MM.1S (cell line): ENCODE measurements around the gene VAMP3.

ENCODE experiments used
- DNase-seq: peaks from one replicate; pipeline ENCODE4 v3.0.0-alpha.2; 2015
- H2AFZ ChIP-seq: fragments of 300-600 bp; sonication (generic); 2 replicates; pipeline ENCODE4 v1.6.0; 2016; ENCODE audit warnings: antibody characterized with exemption, low read length
- H3F3A ChIP-seq: fragments of 300-600 bp; sonication (generic); 2 replicates; pipeline ENCODE4 v1.6.1; 2016; ENCODE audit warnings: mild to moderate bottlenecking, antibody characterized with exemption, low read length, moderate library complexity, mixed read lengths; ENCODE audit not compliant: insufficient read depth
- H3K27ac ChIP-seq: fragments of 300-600 bp; sonication (generic); 2 replicates; pipeline ENCODE4 v1.5.1; 2016; ENCODE audit warnings: mild to moderate bottlenecking, low read length
- H3K27me3 ChIP-seq: fragments of 300-600 bp; sonication (generic); replicated peaks from 2 replicates; pipeline ENCODE4 v1.6.0; 2016; ENCODE audit warnings: low read length; ENCODE audit not compliant: insufficient read depth
- H3K36me3 ChIP-seq: fragments of 300-600 bp; sonication (generic); replicated peaks from 2 replicates; pipeline ENCODE4 v1.6.1; 2016; ENCODE audit warnings: mild to moderate bottlenecking, low read length, mixed read lengths; ENCODE audit not compliant: insufficient read depth
- H3K4me1 ChIP-seq: fragments of 300-600 bp; sonication (generic); 2 replicates; pipeline ENCODE4 v1.6.1; 2016; ENCODE audit warnings: low read length, mixed read lengths
- H3K4me2 ChIP-seq: fragments of 300-600 bp; sonication (generic); 2 replicates; pipeline ENCODE4 v1.6.0; 2016; ENCODE audit warnings: low read depth, low read length
- H3K4me3 ChIP-seq: fragments of 300-600 bp; sonication (generic); 2 replicates; pipeline ENCODE4 v1.5.1; 2016; ENCODE audit warnings: low read length, mixed read lengths
- H3K79me2 ChIP-seq: fragments of 300-600 bp; sonication (generic); 2 replicates; pipeline ENCODE4 v1.6.1; 2016; ENCODE audit warnings: mixed run types, low read length, mixed read lengths
- H3K9ac ChIP-seq: fragments of 300-600 bp; sonication (generic); 2 replicates; pipeline ENCODE4 v1.6.1; 2016; ENCODE audit warnings: low read length, mixed read lengths
- H3K9me2 ChIP-seq: fragments of 300-600 bp; sonication (generic); replicated peaks from 2 replicates; pipeline ENCODE4 v1.6.1; 2016; ENCODE audit warnings: mild to moderate bottlenecking, low read length, mixed read lengths; ENCODE audit not compliant: insufficient read depth
- H3K9me3 ChIP-seq: fragments of 300-600 bp; sonication (generic); replicated peaks from 2 replicates; pipeline ENCODE4 v1.6.1; 2016; ENCODE audit warnings: mild to moderate bottlenecking, low read length, mixed read lengths; ENCODE audit not compliant: insufficient read depth
- H4K20me1 ChIP-seq: fragments of 300-600 bp; sonication (generic); 2 replicates; pipeline ENCODE4 v1.6.1; 2016; ENCODE audit warnings: mild to moderate bottlenecking, low read length, moderate library complexity, mixed read lengths; ENCODE audit not compliant: insufficient read depth
- EZH2 ChIP-seq: fragments of 300-600 bp; sonication (generic); optimal IDR thresholded peaks from 2 replicates; pipeline ENCODE3; 2017; ENCODE audit warnings: low read depth, mild to moderate bottlenecking, antibody characterized with exemption, low read length, mixed read lengths
- EZH2phosphoT487 ChIP-seq: fragments of 300-600 bp; sonication (generic); IDR thresholded peaks from 2 replicates; pipeline ENCODE4 v1.6.1; 2018; ENCODE audit warnings: antibody characterized with exemption, low read length
- TF ChIP-seq, protein P1 (sequence below): fragments of 300-600 bp; sonication (generic); IDR thresholded peaks from 2 replicates; pipeline ENCODE4 v1.5.1; 2016; ENCODE audit warnings: antibody characterized with exemption, low read length, mixed read lengths

VAMP3 gene, protein sequence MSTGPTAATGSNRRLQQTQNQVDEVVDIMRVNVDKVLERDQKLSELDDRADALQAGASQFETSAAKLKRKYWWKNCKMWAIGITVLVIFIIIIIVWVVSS

DNA sequence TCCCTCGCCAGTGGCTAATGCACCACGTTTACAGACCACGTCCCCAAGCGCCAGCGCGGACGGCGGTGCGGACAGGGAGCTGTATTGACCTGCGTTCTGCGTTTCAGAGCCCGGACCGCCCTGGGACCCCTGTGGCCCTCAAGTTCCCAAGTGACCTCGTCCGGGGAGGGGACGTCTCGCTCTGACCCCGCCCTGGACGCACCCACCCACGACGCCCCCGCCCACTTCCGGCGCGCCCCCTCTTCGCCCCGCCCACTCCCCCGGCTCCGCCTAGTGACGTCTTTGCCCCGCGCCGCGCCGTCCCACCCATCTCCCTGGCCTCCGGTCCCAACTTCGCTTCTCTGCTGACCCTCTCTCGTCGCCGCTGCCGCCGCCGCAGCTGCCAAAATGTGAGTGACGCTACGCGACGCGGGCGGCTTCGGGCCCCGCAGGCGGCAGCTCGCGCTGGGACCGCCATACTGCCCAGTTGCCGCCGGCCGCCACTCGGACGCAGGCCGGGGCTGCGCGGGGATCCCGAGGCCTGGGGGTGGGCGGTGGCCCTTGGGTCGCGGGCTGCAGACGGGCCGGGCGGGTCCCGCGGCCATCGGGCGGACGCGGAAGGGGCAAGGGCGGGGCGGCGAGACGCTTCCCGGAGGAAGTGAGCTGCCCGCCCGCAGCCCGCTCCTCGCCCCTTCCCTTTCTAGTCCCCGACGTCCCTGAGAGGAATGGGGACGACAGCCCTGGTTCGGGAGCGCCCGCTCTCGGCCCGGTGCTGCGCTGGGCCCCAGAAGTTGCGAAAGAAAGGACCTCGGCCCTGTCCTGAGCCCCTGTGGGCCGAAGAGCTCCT is at the start of gene VAMP3:
Gene VAMP3, plus strand, starts transcription at position 300 of the 826 bp plus-strand sequence. Its CDS starts 88 bp downstream, at position 388.
- no peaks in the 10 kb centered on the region for H3K9me2 ChIP-seq
- peaks cover 4% of the 10 kb centered on the region; the same call in 1 of the 2 replicates for H3K36me3 ChIP-seq
- H3K4me1 ChIP-seq, result peaks cover 5% of the 10 kb centered on the region; the same call in 1 of the 2 replicates
- peaks cover 46% of the 10 kb centered on the region for H3K27me3 ChIP-seq
- no peaks in the 10 kb centered on the region for H3F3A ChIP-seq
- no peaks in the 10 kb centered on the region for H3K9me3 ChIP-seq
- H2AFZ ChIP-seq, result peak within 1 kb of the TSS; percentile 98
- peak within 1 kb of the TSS; percentile 93 for H3K4me3 ChIP-seq
- H3K27ac ChIP-seq, result peak within 1 kb of the TSS; percentile 35; the same call in 1 of the 2 replicates
- TF ChIP-seq EZH2, result no peak
- TF ChIP-seq EZH2phosphoT487, result no peak
- TF ChIP-seq, protein P1, sequence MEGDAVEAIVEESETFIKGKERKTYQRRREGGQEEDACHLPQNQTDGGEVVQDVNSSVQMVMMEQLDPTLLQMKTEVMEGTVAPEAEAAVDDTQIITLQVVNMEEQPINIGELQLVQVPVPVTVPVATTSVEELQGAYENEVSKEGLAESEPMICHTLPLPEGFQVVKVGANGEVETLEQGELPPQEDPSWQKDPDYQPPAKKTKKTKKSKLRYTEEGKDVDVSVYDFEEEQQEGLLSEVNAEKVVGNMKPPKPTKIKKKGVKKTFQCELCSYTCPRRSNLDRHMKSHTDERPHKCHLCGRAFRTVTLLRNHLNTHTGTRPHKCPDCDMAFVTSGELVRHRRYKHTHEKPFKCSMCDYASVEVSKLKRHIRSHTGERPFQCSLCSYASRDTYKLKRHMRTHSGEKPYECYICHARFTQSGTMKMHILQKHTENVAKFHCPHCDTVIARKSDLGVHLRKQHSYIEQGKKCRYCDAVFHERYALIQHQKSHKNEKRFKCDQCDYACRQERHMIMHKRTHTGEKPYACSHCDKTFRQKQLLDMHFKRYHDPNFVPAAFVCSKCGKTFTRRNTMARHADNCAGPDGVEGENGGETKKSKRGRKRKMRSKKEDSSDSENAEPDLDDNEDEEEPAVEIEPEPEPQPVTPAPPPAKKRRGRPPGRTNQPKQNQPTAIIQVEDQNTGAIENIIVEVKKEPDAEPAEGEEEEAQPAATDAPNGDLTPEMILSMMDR, result no peak
- peak within 1 kb of the TSS; percentile 75 for H3K9ac ChIP-seq
- H3K79me2 ChIP-seq, result peaks cover 9% of the 10 kb centered on the region
- no peaks in the 10 kb centered on the region for H4K20me1 ChIP-seq
- H3K4me2 ChIP-seq, result peak within 1 kb of the TSS; percentile 97
- DNase-seq, result peak; percentile 71

DNA sequence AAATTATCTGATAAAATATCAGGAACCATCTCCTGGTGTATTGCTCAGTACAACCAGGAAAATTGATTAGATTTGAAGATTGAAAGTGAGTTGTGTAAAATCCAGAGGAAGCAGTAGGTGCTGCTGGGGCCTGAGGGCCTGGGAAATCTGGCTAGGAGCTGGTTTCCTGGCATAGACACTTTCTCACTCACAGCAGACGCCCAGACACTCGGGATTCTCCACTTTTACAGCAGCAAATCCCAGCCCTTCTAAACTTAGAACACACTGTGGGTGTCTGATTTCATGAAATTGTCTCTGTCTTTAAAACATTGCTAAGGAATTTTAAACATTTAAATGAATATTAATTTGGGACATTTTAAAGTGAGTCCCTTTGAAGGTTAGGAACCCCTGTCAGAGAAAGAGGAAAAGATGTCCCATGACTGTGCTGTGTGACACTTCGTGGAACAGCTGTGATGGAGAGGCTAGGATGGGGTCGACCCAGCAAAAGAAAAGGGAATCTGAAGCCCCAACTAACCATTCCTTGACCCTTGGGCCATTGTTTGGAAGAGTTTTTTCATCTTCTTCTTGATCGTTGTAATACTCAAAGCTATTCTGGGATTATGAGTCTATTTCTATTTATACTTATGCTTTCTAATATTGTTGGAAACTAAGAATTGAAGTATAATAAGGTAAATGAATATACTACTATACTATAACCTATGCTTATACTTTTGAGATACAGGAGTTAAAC is 49.0 kb upstream of the VAMP3 start:
- DNase-seq, result no peak
- Histone ChIP-seq H3K9me2 (no peaks in the 10 kb centered on the region), H2AFZ (no peak overlapping the region), H3K4me2 (no peak overlapping the region), H3K27me3 (peaks cover 97% of the 10 kb centered on the region), H3K4me1 (no peaks in the 10 kb centered on the region), H4K20me1 (no peaks in the 10 kb centered on the region), H3K4me3 (no peak overlapping the region), H3K9me3 (no peaks in the 10 kb centered on the region), H3F3A (no peaks in the 10 kb centered on the region), H3K9ac (no peak overlapping the region), H3K27ac (no peak overlapping the region), H3K36me3 (no peaks in the 10 kb centered on the region), H3K79me2 (no peaks in the 10 kb centered on the region)
- TF ChIP-seq EZH2phosphoT487 (no peak), EZH2 (no peak)
- TF ChIP-seq, protein P1, result no peak

DNA sequence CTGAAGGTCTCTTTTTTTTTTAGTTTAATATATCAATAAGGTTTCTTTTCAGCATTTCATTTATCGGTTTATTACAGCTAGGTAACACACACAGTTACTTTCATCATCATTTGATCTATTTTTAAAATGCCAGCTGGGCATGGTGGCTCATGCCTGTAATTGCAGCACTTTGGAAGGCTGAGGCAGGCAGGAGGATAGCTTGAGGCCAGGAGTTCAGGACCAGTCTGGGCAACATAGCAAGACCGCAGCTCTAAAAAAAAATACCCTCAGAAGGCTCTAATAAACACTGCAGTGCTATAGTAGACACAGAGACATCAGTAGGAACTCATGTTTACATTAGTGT is 48.5 kb upstream of the VAMP3 start:
- H3K4me1 ChIP-seq, result no peaks in the 10 kb centered on the region
- H3K9ac ChIP-seq, result no peak overlapping the region
- no peaks in the 10 kb centered on the region for H3K9me2 ChIP-seq
- no peaks in the 10 kb centered on the region for H4K20me1 ChIP-seq
- H3K9me3 ChIP-seq, result no peaks in the 10 kb centered on the region
- H3K4me3 ChIP-seq, result no peak overlapping the region
- H3K4me2 ChIP-seq, result no peak overlapping the region
- TF ChIP-seq, protein P1, result no peak
- TF ChIP-seq EZH2phosphoT487 (no peak), EZH2 (no peak)
- H3K27me3 ChIP-seq, result peaks cover 97% of the 10 kb centered on the region
- no peaks in the 10 kb centered on the region for H3K79me2 ChIP-seq
- no peaks in the 10 kb centered on the region for H3F3A ChIP-seq
- H2AFZ ChIP-seq, result no peak overlapping the region
- DNase-seq, result no peak
- H3K36me3 ChIP-seq, result no peaks in the 10 kb centered on the region
- no peak overlapping the region for H3K27ac ChIP-seq
